GM23338 (cell line): Measurements from ENCODE around the gene EGR1.

Experiments
- CREB1 ChIP-seq: fragments of 250-450 bp; sonication (Bioruptor Pico); IDR thresholded peaks from 2 replicates; pipeline ENCODE4 v1.5.0; 2020; ENCODE audit warnings: low read depth, mild to moderate bottlenecking, moderate library complexity
- ETS1 ChIP-seq: IDR thresholded peaks from 2 replicates; pipeline ENCODE4 v1.6.1; 2016; ENCODE audit warnings: antibody characterized with exemption
- EZH2 ChIP-seq: fragments of 200-600 bp; sonication (generic); IDR thresholded peaks from one replicate; pipeline ENCODE4 v1.8.0; 2017; ENCODE audit warnings: antibody characterized with exemption, mild to moderate bottlenecking, low read depth; ENCODE audit not compliant: unreplicated experiment
- EZH2phosphoT487 ChIP-seq: fragments of 200-600 bp; sonication (generic); IDR thresholded peaks from one replicate; pipeline ENCODE4 v1.8.1; 2018; ENCODE audit warnings: antibody characterized with exemption; ENCODE audit not compliant: unreplicated experiment
- JUNB ChIP-seq: IDR thresholded peaks from one replicate; pipeline ENCODE4 v1.6.1; 2016; ENCODE audit warnings: antibody characterized with exemption; ENCODE audit not compliant: unreplicated experiment
- NANOG ChIP-seq: IDR thresholded peaks from 2 replicates; pipeline ENCODE4 v1.6.1; 2016; ENCODE audit warnings: antibody characterized with exemption, borderline replicate concordance
- POLR2AphosphoS5 ChIP-seq: IDR thresholded peaks from 2 replicates; pipeline ENCODE4 v1.6.1; 2016; ENCODE audit warnings: antibody characterized with exemption, low read depth
- STAT1 ChIP-seq: IDR thresholded peaks from one replicate; pipeline ENCODE4 v1.6.1; 2016; ENCODE audit warnings: antibody characterized with exemption; ENCODE audit not compliant: unreplicated experiment
- ZNF114 ChIP-seq: fragments of 250-450 bp; sonication (Bioruptor Pico); IDR thresholded peaks from 2 replicates; pipeline ENCODE4 v1.5.0; 2020; ENCODE audit warnings: mild to moderate bottlenecking, moderate library complexity
- ZNF462 ChIP-seq: fragments of 250-450 bp; sonication (Bioruptor Pico); IDR thresholded peaks from 2 replicates; pipeline ENCODE4 v1.5.0; 2020; ENCODE audit warnings: mild to moderate bottlenecking, moderate library complexity
- TF ChIP-seq, protein P1 (sequence below), 2 experiments: fragments of 200-600 bp in 1 of 2; sonication (generic) in 1 of 2; conservative IDR thresholded peaks; 2 replicates each; pipeline versions ENCODE4 v1.5.1 to v1.6.1; 2016 to 2017; ENCODE audit warnings: antibody characterized with exemption in 2 of 2, low read depth in 2 of 2, mild to moderate bottlenecking in 2 of 2, moderate library complexity in 1 of 2
- TF ChIP-seq, protein P2 (sequence below): IDR thresholded peaks from one replicate; pipeline ENCODE4 v1.6.1; 2018; ENCODE audit warnings: antibody characterized with exemption; ENCODE audit not compliant: unreplicated experiment

DNA sequence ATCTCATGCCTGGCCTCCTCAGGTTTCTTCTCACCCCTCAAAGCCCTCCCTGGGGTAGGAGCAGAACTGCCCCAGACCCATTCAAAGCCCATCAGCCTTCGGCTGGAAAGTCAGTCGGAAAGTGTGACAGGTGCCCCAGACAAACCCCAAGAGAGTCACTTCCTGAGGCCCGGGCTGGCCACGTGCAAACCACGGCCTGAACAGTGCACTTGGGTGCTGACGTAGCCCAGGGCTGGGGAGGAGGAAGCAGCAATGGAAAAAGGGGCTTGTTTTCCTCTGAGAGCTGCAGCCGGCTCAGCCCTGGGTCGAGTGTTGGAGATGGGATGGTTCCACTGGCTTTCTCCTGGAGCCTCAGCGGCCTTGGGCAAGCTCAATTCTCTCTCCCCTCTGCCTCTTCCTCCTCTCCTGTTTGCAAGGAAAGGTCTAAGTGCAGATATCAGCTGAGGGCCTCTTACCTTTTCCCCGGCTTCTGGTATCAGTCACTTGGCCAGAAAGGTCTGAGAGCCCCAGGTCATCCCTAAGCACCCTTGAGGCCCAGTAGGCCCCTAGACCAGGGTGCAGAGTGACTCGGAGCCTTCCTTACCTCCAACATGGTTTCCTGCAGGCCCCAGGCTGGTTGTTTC, 5.9 kb upstream of the EGR1 start:
- TF ChIP-seq, protein P1, sequence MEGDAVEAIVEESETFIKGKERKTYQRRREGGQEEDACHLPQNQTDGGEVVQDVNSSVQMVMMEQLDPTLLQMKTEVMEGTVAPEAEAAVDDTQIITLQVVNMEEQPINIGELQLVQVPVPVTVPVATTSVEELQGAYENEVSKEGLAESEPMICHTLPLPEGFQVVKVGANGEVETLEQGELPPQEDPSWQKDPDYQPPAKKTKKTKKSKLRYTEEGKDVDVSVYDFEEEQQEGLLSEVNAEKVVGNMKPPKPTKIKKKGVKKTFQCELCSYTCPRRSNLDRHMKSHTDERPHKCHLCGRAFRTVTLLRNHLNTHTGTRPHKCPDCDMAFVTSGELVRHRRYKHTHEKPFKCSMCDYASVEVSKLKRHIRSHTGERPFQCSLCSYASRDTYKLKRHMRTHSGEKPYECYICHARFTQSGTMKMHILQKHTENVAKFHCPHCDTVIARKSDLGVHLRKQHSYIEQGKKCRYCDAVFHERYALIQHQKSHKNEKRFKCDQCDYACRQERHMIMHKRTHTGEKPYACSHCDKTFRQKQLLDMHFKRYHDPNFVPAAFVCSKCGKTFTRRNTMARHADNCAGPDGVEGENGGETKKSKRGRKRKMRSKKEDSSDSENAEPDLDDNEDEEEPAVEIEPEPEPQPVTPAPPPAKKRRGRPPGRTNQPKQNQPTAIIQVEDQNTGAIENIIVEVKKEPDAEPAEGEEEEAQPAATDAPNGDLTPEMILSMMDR (conservative IDR thresholded peaks at IDR 0.05; ENCODE audit: low read depth in 2 of 2): no peak
- TF ChIP-seq EZH2: no peak
- no peak for TF ChIP-seq ZNF114 (CRISPR knock-in tag)
- TF ChIP-seq POLR2AphosphoS5: no peak
- no peak for TF ChIP-seq STAT1
- TF ChIP-seq, protein P2, sequence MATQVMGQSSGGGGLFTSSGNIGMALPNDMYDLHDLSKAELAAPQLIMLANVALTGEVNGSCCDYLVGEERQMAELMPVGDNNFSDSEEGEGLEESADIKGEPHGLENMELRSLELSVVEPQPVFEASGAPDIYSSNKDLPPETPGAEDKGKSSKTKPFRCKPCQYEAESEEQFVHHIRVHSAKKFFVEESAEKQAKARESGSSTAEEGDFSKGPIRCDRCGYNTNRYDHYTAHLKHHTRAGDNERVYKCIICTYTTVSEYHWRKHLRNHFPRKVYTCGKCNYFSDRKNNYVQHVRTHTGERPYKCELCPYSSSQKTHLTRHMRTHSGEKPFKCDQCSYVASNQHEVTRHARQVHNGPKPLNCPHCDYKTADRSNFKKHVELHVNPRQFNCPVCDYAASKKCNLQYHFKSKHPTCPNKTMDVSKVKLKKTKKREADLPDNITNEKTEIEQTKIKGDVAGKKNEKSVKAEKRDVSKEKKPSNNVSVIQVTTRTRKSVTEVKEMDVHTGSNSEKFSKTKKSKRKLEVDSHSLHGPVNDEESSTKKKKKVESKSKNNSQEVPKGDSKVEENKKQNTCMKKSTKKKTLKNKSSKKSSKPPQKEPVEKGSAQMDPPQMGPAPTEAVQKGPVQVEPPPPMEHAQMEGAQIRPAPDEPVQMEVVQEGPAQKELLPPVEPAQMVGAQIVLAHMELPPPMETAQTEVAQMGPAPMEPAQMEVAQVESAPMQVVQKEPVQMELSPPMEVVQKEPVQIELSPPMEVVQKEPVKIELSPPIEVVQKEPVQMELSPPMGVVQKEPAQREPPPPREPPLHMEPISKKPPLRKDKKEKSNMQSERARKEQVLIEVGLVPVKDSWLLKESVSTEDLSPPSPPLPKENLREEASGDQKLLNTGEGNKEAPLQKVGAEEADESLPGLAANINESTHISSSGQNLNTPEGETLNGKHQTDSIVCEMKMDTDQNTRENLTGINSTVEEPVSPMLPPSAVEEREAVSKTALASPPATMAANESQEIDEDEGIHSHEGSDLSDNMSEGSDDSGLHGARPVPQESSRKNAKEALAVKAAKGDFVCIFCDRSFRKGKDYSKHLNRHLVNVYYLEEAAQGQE: no peak
- no peak for TF ChIP-seq EZH2phosphoT487
- TF ChIP-seq JUNB: no peak
- TF ChIP-seq CREB1 (CRISPR knock-in tag): no peak
- TF ChIP-seq NANOG: no peak
- no peak for TF ChIP-seq ETS1
- TF ChIP-seq ZNF462 (CRISPR knock-in tag): no peak
